ENCODE results near the gene ECHDC3. TPM values are rescaled to one million over a fixed set of nuclear protein-coding genes. Genes with fewer than 3 reads are reported as not detected.
A peak's percentile ranks its signal among the peaks of the same experiment; 100 is the strongest.
"Not testable (repeated sequence)": the region's sequence is repeated elsewhere in the genome, so short reads cannot be mapped to it uniquely, and the experiment has no call there.

Gene ECHDC3
- polyA plus RNA-seq, 4 donors, result 6.7 to 14.2 (median 10.8) TPM

DNA sequence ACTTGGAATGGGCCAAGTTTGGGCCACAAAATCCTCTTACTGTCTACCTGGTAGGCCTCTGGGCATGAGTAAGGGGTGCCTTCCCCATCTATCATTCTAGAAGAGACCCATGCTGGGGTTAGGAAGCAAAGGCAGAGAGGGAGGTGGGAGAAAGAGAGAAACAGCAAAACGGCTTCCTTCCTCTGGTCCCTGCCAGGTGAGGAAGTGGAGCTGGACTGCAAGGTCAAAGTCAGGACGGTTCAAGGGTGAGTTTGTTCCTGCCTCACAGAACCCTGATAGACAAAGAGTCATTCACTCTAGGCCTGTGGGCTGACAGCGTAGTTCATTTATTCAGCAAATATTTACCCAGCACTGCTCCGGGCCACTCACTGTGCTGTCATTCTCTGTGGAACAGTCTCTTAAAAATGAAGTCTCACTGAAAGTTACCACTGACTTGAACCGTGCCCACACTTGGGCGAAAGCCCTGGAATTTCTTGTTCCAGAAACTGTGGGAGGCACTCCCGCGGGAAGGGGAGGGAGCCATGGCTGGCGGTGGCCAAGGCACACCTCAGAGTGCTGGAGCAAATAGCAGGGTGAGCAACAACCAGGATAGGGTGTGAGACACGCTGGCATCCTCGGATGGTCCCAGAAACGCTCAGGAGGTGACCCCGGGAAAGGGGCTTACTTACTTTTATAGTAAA is 26.2 kb upstream of the ECHDC3 start:
- DNase-seq (ENCODE audit: low read depth in 4 of 4, low spot score in 3 of 4), result no peak

DNA sequence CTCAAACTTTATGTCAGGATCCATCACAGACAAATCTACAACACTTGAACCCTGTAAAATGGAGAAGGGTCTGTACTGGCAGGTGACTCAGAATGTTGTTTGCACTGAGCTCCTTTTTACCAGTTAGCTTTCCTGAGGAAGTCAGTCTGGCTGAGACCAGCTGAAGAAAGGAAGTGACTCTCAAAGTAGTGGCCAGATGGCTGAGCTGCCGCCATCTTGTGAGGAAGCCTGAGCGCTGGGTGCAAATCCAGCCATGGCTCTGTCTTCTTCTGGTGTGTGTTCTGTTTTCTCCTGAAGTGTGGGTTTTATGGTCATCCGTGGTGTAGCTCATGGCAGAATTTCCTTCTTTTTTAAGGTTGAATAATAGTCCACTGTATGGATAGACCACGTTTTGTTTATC is 25.5 kb upstream of the ECHDC3 start:
- DNase-seq (ENCODE audit: low read depth in 4 of 4, low spot score in 3 of 4), result no peak

DNA sequence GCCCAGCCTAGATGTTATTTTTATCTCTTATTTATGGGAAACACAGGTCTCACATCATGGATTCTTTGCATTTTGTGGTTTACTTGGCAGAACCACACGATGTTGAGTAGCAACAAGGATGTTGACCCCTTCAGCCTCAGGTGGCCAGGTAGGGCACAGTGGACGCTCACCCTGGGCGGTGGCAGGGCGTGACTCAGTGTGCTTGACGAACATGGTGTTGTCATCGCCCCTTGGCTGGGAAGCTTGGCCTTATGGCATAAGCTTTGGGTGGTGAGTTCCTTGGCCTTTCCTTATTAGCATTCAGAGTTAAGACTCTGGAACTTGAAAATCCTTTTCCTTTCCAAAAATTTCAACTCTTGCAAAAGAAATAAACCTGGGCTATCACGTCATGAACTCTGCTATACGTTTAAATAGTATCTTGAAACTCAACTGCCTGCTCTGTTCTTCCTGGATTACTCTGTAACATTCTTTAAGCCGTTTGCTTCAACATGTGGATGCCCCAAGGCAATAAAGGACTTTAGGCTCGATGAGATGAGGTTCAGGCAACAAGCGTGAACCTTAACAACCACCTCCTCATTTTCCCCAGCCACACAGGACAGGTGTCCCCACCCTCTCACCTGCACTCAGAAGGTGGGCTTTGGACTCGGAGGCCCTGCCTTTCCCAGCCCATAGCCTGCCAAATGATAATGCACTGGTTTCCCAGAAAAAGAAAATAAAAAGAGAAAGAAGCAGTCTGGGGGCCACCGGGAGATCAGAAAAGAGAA is 22.5 kb upstream of the ECHDC3 start:
- DNase-seq (ENCODE audit: low read depth in 4 of 4, low spot score in 3 of 4), result no peak

DNA sequence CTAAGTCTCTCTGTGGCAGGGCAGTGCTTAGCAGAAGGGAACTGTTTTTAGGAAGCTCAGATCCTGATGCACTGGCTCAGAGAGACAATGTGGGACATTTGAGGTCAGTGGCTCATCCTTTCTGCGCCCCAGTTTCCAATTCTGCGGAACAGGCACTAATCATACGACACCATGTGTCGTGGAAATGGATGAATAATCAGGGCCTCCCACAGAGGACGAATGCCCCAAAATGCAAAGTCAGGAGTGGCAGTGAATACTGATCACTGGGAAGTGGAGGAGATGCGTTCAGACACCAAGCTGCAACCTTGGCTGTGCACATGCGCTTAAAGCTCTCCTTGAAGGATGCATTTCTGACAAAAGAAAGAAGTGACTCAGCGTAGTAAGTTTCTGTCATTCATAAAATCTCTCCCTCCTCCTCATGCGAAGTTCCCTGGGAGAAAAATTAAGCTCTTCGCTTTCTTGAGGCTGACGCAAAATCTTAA is 21.9 kb upstream of the ECHDC3 start:
- no peak for DNase-seq (ENCODE audit: low read depth in 4 of 4, low spot score in 3 of 4)

DNA sequence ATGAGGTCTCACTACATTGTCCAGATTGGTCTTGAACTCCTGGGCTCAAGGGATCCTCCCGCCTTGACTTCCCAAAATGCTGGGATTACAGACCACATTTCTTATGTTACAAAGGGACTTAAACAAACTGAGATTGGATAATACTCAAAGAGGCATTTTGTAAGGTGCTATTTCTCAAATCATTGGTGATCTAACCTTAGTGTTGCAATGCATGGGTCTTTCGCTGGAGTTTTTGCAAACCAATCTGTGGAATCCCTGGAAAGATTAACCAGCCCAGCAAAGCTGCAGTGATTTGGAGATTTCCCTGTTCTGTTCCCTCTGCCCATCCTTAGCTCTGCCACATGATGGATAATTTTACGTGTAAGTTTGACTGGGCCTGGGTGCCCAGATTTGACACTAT is 20.4 kb upstream of the ECHDC3 start:
- DNase-seq (ENCODE audit: low read depth in 4 of 4, low spot score in 3 of 4), result no peak

DNA sequence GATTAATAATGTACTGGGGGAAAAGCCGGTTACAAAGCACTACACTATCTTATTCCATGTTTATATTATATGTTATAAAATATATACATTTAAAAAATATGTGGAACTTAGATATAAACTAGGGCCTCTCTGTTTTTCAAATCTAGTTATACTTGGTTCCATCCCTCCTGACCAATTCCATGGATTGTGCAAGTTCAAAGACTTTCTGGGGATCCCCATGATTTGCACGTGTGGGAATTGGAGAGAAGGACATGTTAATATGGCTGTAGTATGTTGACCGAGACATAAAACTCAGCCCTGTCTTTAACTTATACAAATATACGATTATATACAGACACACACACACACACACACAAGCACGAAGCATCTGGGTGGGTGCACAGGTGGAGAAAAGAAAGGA is 18.8 kb upstream of the ECHDC3 start:
- no peak for DNase-seq (ENCODE audit: low read depth in 4 of 4, low spot score in 3 of 4)

DNA sequence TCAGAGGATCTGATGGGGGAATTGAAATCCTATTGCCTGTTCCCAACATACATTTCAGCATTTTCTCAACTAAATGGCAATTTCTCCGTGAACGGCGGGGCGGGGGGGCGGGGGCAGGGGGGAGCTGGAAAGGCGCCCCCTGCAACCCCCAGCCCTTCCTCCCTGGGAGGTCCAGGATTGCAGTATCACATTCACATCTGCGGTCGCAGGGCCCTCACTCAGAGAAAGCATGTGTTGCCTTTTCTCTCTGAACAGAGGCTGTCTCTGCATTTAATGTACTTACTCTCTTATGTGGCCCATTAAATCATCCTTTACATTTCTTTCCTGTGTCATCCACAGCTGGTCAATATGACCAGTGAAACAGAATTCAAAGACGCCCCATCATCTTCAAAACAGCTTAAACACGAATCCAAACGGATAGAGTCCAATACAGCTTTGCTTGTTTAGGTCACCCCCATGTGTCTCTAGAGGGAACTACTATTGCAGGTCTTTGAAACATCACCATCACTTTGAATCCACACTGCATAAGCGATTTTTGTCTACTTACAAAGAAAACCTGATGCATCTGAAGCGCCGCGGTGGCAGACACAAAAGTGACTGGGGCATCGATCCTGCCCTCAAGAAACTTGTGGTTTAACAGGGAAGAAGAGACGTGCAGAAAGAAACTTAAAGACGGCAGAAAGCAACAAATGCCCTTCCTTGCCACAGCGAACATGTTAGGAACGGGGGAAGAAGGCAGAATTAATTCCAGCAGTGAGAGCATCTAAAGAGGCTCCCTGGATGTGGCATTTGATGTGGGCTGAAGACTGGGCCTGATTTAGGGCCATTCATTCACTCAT is 17.0 kb upstream of the ECHDC3 start:
- peak in 1 of 4 donors; percentile 32 for DNase-seq (ENCODE audit: low read depth in 4 of 4, low spot score in 3 of 4)

DNA sequence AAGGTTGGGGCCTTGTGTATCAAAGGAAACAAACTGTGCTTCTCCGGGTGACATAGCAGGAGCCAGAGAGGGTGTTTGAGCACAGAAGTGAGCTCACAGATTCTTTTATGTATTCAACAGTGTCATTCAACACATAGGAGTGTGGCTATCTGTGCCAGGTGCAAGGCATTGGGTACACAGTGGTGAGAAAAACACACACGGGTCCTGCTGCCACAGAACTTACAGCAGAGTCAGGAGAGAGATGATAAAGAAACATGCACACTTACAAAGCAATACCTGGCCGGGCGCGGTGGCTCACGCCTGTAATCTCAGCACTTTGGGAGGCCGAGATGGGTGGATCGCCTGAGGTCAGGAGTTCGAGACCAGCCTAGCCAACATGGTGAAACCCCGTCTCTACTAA is 16.3 kb upstream of the ECHDC3 start:
- DNase-seq (ENCODE audit: low read depth in 4 of 4, low spot score in 3 of 4), result no peak

DNA sequence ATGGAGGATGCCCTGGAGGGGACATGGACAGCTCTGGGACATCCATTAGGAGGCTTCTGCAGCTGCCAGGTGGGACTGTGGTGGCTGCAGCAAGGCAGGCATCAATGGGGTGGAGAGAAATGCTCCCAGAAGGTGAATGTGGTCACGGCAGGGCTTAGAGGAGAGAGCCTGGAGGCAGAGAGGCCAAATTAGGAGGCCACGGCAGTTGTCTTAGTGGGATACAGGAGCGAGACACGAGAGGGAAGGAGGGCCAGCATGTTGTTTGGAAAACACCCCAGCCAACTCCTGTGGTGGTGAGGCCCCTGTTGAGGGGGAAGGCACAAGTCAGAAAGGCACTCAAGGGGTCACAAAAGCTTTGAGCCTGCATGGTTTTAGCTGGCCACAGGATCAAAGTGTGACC is 14.6 kb upstream of the ECHDC3 start:
- DNase-seq (ENCODE audit: low read depth in 4 of 4, low spot score in 3 of 4), result no peak

DNA sequence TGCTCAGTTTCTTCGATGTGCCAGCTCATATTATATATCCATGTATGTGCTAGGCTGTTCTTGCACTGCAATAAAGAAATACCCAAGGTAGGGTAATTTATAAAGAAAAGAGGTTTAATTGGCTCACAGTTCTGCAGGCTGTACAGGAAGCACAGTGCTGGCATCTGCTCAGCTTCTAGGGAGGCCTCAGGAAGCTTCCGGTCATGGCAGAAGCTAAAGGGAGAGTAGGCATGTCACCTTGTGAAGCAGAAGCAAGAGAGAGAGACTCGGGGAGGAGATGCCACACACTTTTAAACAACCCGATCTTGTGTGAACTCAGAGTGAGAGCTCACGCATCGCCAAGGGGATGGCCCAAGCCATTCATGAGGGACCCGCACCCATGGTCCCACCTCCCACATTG is 13.8 kb upstream of the ECHDC3 start:
- no peak for DNase-seq (ENCODE audit: low read depth in 4 of 4, low spot score in 3 of 4)

DNA sequence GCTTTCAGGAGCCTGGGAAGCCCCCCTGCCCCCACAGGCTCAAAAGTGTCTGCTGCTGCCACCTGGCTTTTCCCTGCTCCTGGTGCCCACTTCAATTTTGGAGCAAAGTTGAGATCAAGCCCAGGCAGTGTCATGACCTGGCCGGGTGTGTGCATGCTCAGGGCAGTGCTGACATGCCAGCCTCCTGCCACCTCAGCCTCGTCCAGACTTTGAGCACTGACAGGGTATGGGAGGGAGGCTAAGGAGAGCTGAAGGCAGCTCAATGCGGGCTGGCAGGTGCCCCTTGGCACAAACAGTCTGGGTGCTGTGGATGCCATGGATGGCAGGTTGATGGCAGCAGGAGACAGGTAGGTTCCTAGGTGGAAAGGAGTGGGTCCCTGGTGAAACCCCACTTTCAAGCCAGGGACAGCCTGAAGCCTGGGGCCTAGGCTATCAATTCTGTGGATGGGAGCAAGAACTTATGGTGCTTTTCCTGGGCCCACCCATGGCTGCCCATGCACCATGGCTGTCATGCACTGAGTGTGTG is 12.3 kb upstream of the ECHDC3 start:
- DNase-seq (ENCODE audit: low read depth in 4 of 4, low spot score in 3 of 4), result no peak

DNA sequence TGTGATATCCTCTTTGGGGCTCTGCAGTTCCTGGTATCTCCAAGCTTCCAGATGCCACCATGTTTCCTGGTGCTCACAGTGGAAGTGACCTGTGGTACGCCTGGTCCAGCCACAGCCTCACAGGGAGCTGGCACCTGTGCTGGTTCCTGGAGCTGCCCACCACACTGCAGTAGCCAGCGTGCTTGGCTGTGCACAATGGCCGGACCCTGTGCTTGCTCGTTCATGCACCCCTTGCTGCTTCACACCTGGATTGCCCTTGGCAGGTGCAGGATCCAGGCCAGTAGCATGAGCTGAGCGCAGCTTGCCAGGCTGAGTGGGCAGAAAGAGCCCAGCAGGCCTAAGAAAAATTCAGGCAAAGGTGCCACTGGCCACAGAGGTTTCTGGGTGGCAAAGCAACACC is 11.4 kb upstream of the ECHDC3 start:
- DNase-seq (ENCODE audit: low read depth in 4 of 4, low spot score in 3 of 4), result no peak

DNA sequence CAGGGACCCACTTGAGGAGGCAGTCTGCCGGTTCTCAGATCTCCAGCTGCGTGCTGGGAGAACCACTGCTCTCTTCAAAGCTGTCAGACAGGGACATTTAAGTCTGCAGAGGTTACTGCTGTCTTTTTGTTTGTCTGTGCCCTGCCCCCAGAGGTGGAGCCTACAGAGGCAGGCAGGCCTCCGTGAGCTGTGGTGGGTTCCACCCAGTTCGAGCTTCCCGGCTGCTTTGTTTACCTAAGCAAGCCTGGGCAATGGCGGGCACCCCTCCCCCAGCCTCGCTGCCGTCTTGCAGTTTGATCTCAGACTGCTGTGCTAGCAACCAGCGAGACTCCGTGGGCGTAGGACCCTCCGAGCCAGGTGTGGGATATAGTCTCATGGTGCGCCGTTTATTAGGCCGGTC is 5.4 kb upstream of the ECHDC3 start:
- not testable (repeated sequence) for DNase-seq (ENCODE audit: low read depth in 4 of 4, low spot score in 3 of 4)

DNA sequence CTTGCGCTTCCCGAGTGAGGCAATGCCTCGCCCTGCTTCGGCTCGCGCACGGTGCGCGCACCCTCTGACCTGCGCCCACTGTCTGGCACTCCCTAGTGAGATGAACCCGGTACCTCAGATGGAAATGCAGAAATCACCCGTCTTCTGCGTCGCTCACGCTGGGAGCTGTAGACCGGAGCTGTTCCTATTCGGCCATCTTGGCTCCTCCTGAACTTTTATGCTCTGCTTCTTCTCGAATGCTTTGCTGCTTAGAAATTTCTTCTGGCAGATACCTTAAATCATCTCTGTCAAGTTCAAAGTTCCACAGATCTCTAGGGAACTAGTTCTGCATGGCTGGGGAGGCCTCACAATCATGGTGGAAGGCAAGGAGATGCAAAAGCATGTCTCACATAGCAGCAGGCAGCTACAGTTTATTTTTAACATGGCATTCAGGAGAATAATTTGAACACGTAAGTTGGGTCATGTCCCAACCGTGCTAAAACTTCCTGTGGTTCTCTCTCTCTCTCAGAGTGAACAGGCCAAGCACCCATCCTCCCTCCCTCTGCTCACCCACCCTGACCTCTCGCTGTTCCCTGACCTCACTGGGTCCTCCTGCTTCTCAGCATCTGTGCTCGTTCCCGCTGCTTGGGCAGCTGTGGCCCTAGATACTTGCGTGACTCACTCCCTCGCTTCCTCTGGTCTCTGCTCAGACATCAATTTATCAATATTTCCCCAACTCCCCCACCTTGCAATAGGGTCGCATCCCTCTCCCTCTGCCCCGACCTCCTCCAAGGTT is 4.7 kb upstream of the ECHDC3 start:
- DNase-seq (ENCODE audit: low read depth in 4 of 4, low spot score in 3 of 4), result not testable (repeated sequence)

DNA sequence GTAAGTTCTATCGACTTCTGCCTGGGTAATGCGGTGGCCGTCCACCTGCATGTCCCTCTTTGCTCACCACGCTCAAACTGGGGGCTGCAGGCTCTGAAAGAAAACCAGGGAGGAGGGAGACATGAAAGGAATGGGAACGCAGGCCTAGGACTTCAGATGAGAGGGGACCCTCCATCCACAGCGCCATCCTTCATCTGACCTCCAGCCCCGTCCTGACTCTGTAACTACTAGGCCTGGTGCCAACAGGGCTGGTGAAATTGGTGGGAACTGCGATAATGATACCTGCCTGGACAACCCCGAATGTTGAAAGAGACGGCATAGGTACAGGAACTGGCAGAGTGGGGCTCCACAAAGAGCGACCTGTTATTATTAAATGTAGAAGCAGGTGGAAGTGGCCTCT is 1.3 kb upstream of the ECHDC3 start:
- DNase-seq (ENCODE audit: low read depth in 4 of 4, low spot score in 3 of 4), result no peak

DNA sequence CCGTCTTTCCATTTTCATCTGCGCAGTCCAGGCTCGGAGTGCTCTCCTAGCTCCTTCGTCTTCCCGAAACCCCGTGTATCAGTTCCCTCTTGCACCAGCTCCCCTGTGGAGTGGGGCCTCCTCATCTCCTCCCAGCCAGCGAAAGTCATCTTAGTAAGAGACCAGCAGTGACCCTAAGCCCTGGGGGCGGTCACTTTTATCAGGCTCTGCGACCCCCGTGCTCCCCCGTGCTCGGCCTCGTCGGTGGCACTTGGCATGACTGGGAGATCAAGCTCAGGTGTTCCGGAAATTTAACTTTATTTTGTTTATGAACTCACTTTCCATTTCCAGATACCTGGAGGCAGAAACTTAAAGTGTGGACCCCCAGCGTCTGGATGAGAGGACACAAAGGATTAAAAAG is 574 bp upstream of the ECHDC3 start:
- no peak for DNase-seq (ENCODE audit: low read depth in 4 of 4, low spot score in 3 of 4)

DNA sequence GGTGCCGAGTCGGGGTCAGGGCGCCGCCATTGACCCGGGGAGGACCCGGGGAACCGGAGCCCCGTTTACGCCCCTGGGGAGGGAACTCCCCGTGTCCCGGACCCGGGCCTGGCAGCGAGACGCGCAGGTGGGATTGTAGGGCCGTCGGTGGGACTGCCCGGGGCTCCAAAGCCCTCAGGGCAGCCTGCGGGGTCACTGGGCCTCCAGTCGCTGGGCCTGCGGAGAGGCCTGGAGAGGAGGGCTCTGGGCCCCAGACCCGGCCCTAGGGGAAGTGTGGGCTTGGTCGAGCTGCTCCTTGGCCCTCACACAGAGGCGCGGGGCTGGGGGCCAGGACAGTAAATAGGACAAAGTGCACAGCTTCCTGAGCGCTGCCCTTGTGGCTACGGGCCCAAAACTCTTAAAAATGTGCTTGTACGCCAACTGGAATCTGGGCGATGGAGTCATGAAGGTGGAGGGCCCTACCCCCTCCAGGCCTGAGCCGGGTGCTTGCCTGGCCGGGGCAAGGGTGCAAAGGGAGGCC is 657 bp downstream of the ECHDC3 start:
- no peak for DNase-seq (ENCODE audit: low read depth in 4 of 4, low spot score in 3 of 4)

DNA sequence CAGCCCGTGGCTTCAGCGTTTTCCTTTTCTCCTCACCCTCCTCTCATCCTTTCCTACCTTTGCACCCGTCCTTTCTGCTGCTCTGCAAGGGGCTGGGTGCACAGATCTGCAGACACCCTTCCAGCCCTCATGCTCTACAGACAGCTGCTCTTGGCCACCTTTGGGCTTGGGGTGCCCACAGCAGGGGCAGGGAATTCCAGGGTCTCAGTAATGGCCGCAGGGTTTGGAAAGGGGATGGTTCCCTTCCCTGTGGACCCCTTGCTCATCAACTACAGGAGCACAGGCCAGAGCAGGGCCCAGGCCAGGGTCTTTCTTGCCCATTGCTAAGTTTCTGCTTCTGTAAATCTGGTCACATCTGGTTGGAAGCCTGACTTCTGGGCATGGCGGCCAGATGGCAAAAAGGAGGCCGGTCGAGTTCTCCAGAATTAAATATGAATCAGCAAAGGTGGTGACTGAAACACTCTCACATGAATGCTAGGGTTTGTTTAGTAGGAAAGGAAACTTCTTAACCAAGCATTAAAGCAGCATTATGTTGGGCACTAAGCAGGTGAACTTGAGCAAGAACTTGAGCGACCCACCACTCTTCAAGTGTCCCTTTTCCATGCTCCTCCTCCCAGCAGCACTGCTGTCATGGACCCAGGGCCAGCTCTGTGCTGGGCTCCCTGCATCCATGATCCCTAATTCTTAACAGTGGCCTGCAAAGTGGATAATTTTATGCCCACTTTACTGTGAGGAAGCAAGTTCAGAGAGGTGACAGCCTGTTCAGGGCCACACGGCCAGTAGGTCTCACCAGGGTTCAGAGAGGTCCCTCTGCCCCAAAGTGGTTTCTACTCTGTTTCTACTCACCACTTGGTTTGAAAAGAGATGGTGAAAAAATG is 1.5 kb downstream of the ECHDC3 start:
- no peak for DNase-seq (ENCODE audit: low read depth in 4 of 4, low spot score in 3 of 4)

DNA sequence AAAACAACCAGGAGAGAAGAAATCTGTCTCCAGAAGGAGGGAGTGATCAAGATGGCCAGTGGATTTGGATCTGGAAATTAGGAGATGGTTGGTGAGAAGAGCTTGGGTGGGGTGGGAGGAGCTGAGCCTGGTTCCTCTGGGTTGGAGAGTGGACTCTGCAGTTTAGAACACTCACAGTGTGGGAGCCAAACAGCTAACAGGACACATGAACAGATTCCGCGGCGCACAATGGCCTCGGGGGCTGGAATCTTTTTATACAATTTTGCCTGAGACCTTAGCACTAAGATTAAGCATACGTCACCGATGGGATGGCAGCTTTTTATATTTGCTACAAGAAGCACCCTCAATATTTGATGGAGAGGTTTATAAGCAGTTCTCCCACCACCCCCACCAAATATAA is 2.9 kb downstream of the ECHDC3 start:
- no peak for DNase-seq (ENCODE audit: low read depth in 4 of 4, low spot score in 3 of 4)

Data from left renal pelvis (tissue), 4 donors.